Stimulated activated CD4-positive, alpha-beta T cell treated with anti-CD3 and anti-CD28 coated beads, Interleukin-2, amount 100 ng/mL, for 24 hours (primary cell): Measurements from ENCODE around the gene ABCA2.
"Not testable (repeated sequence)": the region's sequence is repeated elsewhere in the genome, so short reads cannot be mapped to it uniquely, and the experiment has no call there.

ENCODE experiments used
- DNase-seq, 2 donors: peaks; one replicate each; pipeline ENCODE4 v3.0.0-alpha.2; 2020

ABCA2 gene

DNA sequence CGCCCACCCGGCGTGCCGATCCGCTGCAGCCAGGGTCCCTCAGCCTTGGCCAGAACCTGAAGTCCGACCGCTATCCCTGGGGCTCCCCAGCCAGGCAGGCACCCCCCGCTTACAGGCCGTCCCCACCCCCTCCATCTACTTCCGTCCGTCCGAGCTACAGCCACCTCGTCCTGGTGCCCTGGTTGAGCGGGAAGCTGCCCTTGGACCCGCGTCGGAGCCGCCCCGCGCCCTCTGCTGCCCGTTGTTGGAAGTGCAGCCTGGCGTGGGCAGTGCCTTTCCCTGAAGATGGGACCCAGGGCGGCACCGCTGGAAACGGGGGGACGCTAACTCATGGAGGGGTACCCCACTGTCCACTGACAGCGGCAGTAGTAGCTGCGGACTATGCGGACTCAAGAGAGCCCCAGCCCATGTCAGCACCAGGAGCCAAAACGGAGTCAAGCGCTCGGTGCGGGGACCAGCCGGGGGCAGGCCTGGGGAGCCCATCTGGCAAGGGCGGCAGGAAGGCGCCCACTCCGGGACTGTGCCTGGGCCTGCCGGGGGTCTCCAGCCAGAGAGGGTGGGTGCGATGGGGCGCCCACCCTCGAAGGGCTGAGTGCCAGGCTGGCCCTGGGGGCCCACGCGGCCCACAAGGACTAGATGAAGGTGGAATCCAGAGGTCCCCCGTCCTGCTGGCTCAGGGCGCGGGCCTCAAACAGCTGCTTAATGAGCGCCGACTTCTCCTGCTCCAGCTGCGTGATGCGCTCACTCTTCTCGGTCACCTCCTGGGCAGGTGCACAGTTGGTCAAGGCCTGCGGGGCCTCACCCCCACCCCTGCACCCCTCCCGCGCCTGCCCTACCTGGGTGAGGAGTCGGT is 36.2 kb upstream of the ABCA2 start:
- peak; percentile 77 to 81 for DNase-seq

DNA sequence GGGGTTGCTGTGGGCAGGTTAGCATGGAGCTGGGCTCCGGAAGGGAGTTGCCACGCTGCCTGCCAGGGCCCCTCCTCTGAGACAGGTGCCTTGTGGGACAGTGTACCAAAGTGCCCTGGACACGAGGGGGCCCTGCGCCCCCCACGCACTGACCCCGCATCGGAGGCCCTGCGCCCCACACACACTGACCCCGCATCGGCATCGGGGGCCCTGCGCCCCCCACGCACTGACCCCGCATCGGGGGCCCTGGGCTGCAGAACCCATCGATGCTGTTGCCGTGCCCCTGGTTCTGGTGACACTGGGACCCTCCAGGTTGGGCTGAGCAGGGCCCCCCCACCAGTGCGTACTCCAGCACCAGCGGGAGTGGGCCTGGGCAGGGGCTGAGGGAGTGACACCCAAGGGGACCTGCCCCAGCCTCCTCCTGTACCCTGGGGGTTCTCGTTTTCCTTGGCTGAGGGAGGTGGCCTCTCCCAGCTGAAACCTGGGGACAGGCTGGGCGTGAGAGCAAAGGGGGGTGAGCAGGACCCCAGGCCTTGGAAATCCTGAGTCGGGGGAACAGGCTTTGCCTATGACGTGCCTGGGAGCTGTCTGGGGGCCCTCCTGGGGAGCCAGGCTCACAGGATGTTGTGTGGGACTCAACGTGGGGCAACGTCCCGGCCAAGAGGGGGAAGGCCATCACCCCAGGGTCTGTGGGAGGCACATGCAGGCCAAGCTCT is 35.4 kb upstream of the ABCA2 start:
- DNase-seq, result no peak

- not testable (repeated sequence) for DNase-seq
Observed at GRCh38 chr9:137062798-137063197, 34.8 kb upstream of the ABCA2 start.

DNA sequence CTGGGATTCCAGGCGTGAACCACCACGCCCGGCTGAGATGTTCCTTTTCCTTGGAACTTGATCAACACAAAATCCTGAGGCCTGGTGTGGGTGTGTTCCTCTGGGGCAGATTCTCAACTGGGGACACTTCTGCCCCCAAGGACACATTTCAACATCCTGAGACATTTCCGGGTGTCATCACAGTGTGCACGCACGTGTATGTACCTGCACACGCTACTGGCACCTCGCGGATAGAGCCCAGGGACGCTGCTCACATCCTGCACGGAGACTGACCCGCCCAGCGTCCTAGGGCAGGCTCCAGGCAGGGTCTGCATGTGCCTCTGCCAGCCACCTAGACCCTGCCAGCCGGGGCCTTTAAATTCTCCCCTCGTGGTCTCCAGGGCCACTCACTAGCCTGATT is 34.3 kb upstream of the ABCA2 start:
- DNase-seq, result no peak

DNA sequence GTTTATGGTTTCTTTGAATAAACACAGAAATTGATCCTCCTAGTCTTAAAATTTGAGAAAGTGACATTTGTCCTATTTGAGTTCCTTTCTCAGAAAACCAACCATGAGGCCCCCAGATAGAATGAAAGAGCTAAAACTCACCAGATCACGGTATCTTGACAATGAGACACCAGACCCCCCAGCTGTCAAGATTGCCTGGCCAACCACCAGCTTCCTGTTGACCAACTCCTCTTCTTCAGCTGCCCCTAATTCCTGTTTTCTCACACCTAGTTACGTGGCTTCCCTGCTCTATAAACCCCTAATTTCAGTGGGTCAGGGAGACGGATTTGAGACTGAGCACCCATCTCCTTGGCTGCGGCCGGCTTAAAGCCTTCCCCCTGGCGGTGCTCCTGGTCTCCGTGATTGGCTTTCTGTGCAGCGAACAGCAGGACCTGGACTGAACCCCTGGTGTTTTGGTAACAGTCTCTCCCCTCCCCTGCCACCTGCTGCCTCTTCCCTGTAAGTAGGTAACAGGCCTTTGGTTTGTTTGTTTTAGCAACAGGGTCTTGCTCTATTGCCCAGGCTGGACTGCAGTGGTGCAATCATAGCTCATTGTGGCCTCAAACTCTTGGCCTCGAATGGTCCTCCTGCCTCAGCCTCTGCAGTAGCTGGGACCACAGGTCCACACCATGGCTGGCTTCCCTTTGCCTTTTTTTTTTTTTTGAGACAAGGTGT is 30.6 kb upstream of the ABCA2 start:
- DNase-seq, result no peak

- no peak for DNase-seq
Observed at GRCh38 chr9:137057545-137057944, 29.5 kb upstream of the ABCA2 start.

- no peak for DNase-seq
Observed at GRCh38 chr9:137056739-137057415, 28.8 kb upstream of the ABCA2 start.

GRCh38 chr9:137055385-137056364 is 27.6 kb upstream of the ABCA2 start:
- DNase-seq, result no peak

- DNase-seq, result no peak
Observed at GRCh38 chr9:137054932-137055384, 26.9 kb upstream of the ABCA2 start.

- peak; percentile 43 to 63 for DNase-seq
Observed at GRCh38 chr9:137053944-137054931, 26.2 kb upstream of the ABCA2 start, which contains the start of gene ENTPD2. ENTPD2 (minus strand) TSS chr9:137054061; CDS start chr9:137053997, 64 bp downstream.

DNA sequence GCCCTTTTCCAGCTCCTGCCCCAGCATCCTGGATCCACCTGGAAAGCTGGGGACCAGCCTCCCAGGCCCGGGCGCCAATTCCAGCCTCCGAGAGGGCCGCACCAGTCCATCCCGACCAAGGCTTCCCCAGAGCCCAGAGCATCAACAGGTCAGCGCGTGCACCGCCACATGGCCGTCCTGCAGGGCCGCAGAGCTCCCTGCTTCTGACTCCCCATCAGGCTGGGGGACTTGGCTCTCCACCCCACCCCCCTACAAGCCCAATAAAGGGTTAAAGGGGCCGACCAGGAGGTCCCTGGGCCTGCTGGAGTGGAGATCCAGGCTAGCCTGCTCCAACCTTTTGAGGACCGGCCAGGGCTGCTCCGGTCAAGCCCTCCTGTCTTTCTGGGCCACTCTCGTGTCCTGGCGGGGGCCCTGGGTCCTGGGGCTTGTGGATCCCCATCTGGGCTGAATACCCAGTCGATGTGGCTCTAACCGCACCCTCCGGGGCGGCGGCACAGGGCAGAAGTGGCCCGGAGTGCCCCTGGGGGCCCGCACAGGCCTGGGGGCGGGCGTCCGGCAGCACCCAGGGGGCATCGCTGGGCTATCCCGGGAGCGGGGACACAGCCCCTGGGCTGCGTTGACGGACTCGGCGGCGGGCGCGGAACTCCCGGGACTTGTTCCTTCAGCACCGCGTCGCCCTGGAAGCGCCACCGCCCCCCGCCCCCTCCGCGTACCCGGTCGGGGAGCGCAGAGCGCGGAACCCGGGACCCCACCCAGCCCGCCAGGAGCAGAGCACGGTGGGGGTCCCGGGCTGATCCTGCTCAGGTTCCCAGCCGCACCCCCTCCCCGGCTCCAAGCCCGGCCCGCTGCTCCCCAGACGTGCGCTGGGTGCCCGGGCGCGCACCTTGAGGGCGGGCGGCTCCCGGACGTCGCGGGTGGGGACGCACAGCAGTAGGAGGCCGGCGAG is 25.2 kb upstream of the ABCA2 start:
- no peak for DNase-seq

GRCh38 chr9:137052293-137052692 is 24.3 kb upstream of the ABCA2 start:
- no peak for DNase-seq

GRCh38 chr9:137051145-137051724 is 23.2 kb upstream of the ABCA2 start:
- DNase-seq, result no peak

DNA sequence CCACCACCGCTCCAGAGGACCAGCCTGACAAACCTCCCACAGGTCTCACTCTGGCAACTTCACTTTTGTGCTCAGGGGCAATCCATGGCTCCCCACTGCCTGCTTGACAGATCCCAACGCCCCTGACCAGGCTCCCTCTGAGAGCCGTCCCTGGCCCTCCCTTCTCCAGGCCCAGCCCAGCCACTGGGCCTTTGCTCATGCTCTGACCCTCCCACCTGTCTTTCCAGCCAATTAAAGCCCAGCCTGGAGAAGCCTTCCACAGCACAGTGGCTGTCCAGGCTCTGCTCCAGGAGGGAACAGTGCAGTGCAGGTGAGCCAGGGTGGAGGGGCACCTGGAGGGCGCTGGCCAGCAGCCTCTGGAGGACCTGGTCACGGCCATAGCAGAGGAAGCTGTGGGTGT is 22.5 kb upstream of the ABCA2 start:
- no peak for DNase-seq

DNA sequence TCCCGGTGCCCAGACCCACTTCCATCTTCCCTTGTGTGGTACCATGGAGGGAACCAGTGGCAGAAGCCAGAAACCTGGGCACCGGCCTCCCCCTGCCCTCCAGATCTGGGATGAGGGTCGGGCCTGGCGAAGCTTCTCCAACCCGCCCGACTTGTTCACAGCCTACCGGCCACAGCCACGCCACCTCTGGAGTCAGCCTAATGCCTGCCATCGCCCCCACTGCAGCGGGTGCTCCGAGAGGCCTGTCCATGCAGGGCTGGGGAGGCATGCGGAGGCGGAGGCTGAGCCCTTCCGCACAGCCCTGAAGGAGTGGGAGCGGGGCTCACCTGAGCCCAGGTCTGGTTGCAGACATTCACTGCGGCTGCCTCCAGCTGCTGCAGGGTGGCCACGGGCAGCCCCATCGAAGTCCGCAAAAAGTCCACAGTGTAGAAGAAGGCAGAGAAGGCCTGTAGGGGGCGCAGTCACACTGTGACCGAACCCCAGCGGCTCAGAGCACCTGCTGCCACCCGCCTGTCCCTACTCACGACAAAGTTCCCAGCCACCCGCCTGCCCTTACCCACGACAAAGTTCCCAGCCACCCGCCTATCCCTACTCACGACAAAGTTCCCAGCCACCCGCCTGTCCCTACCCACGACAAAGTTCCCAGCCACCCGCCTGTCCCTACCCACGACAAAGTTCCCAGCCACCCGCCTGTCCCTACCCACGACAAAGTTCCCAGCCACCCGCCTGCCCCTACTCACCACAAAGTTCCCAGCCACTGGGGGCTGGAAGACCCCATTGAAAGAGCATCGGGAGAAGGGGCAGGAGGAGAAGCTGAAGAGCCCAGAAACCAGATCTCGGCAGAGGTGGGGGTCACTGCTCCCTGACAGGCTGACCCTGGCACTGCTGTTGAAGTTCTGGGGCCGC is 21.8 kb upstream of the ABCA2 start:
- peak; percentile 62 to 80 for DNase-seq

DNA sequence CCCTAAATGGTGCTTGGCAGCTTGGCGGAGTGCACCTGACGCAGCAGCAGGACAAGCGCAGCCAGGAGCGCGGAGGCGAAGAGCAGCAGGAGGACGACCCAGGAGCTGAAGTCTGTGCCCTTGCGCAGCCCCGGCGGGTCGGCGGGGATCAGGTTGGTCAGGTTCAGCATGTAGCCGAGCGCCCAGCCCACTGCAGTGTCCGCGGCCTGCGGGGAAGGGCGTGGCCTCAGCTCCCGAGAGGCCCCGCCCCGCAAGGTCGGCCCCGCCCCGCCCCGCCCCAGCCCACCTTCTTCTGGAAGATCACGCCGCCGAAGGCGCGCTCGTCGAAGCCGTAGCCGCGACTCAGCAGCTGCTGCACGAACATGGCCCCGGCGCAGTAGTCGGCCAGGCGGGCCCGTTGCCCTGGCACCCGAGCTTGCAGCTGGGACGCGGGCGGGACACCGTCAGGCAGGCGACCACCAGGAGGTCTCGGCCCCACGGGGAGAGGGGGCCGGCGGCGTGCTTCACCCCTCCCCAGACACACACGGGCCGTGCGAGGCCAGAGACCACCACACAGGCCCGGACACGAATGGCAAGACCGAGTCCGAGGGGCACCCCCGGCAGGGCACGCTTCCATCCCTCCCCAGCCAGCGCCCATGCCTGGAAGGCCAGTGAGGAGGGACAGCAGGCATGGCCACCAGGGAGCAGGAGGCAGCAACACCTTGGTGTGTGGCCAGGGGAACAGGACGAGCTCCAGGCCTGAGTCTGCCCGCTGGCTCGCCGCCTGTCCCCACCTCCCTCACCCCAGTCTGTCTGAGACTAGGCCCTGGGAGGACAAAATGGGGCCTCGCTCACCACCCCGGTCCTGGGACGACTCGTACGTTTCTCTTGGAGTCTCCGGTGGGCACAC is 20.9 kb upstream of the ABCA2 start:
- DNase-seq, result no peak
